Transverse colon (tissue), 4 donors: ENCODE data around the gene MTHFS. TPM values are rescaled to one million over a fixed set of nuclear protein-coding genes. Genes with fewer than 3 reads are reported as not detected.
A peak's percentile ranks its signal among the peaks of the same experiment; 100 is the strongest.

Source experiments
- DNase-seq: peaks from one replicate; pipeline ENCODE4 v3.0.0-alpha.2; 2019
- H3K27ac ChIP-seq, 4 donors: fragments of 200-600 bp; sonication (generic); 2 replicates each; pipeline ENCODE4 v1.5.1; 2016 to 2018; ENCODE audit warnings: inconsistent platforms in 4 of 4
- H3K27me3 ChIP-seq: fragments of 200-600 bp; sonication (generic); 2 replicates; pipeline ENCODE4 v1.5.1; 2017; ENCODE audit warnings: inconsistent platforms
- H3K36me3 ChIP-seq, 4 donors: fragments of 200-600 bp; sonication (generic); 2 replicates each; pipeline ENCODE4 v1.5.1; 2017 to 2019; ENCODE audit warnings: inconsistent platforms in 4 of 4
- H3K4me1 ChIP-seq, 4 donors: fragments of 200-600 bp; sonication (generic); 2 replicates each; pipeline ENCODE4 v1.5.1; 2017 to 2020; ENCODE audit warnings: inconsistent platforms in 4 of 4
- H3K4me3 ChIP-seq, 4 donors: fragments of 200-600 bp; sonication (generic); 1 replicate in 1 of 4; 2 replicates in 3 of 4; pipeline versions ENCODE4 v1.5.1 to v1.6.1; 2017 to 2019; ENCODE audit warnings: inconsistent platforms in 4 of 4
- H3K9me3 ChIP-seq, 2 donors: fragments of 200-600 bp; sonication (generic); 2 replicates each; pipeline ENCODE4 v1.5.1; 2017 to 2019; ENCODE audit warnings: inconsistent platforms in 2 of 2
- CTCF ChIP-seq, 5 experiments: fragments of 200-600 bp in 3 of 5; fragments of 450-650 bp in 2 of 5; sonication (generic) in 3 of 5; IDR thresholded peaks; 1 replicate in 2 of 5; 2 replicates in 3 of 5; pipeline ENCODE4 v1.5.1; 2016 to 2017; ENCODE audit warnings: antibody characterized with exemption in 5 of 5, inconsistent platforms in 3 of 5, mild to moderate bottlenecking in 2 of 5, moderate library complexity in 1 of 5
- EP300 ChIP-seq: sonication (generic); formaldehyde crosslinking; IDR thresholded peaks from one replicate; pipeline ENCODE4 v1.6.1; 2017; ENCODE audit warnings: antibody characterized with exemption, low read depth
- POLR2A ChIP-seq: fragments of 450-650 bp; IDR thresholded peaks from one replicate; pipeline ENCODE4 v1.6.1; 2016; ENCODE audit warnings: antibody characterized with exemption, mild to moderate bottlenecking, moderate library complexity
- POLR2AphosphoS5 ChIP-seq, 3 donors: sonication (generic); formaldehyde crosslinking; IDR thresholded peaks; one replicate each; pipeline ENCODE4 v1.6.1; 2016; ENCODE audit warnings: antibody characterized with exemption in 3 of 3
- WGBS, 2 donors: methylation state at CpG; one replicate each; pipeline ENCODE4 v1.1.5; 2018; ENCODE audit warnings: low coverage in 1 of 2; 5-methylcytosine and 5-hydroxymethylcytosine counted together
- in situ Hi-C, 4 donors: fragments of 200-750 bp; cut with MboI; loops; one replicate each; pipeline versions ENCODE4 v1.15.0 to v1.15.1; 2017; ENCODE audit warnings: low sequenced_read_pairs in 3 of 4, low pct_ligation_motif_present in 1 of 4, low pct_unique_long_range_greater_than_20kb in 1 of 4
- intact Hi-C: fragments of 100-400 bp; cut with DNase I; formaldehyde crosslinking; loops from one replicate; pipeline ENCODE4 v1.15.1; 2023; ENCODE audit warnings: low total_unique reads
- small RNA-seq, 4 donors: library from RNA; depleted of rRNA; stranded (forward); fragments of <200 nt; gene quantifications; one replicate each; pipeline ENCODE3, GENCODE V24; 2016
- total RNA-seq, 4 donors: library from RNA; depleted of rRNA; stranded (reverse); fragments of >200 nt; gene quantifications; one replicate each; pipeline ENCODE4 v1.1.0, GENCODE V29; 2016

The MTHFS gene
- total RNA-seq, 4 donors from 2014 or later = 22.1 to 28.7 (median 26.9) TPM; not detected in 1

GRCh38 chr15:79811406-79812405 is 85.1 kb downstream of the MTHFS start:
- no peak overlapping the region for H3K4me3 ChIP-seq
- in situ Hi-C loops (no loop called here), intact Hi-C loops (no loop called here)
- no peaks in the 10 kb centered on the region for H3K27me3 ChIP-seq
- H3K4me1 ChIP-seq = no peaks in the 10 kb centered on the region
- WGBS, 2 donors = 61 to 71% methylated on average over 9 to 15 of the region's 15 CpGs
- no peaks in the 10 kb centered on the region for H3K36me3 ChIP-seq
- H3K27ac ChIP-seq = no peak overlapping the region
- peak; percentile 14 for DNase-seq
- TF ChIP-seq CTCF (IDR thresholded peaks at IDR 0.05) (no peak), EP300 (no peak), POLR2A (no peak), POLR2AphosphoS5 (IDR thresholded peaks at IDR 0.05) (no peak)
- H3K9me3 ChIP-seq = no peaks in the 10 kb centered on the region

- Histone ChIP-seq H3K4me1 (no peaks in the 10 kb centered on the region), H3K27me3 (no peaks in the 10 kb centered on the region), H3K9me3 (no peaks in the 10 kb centered on the region), H3K36me3 (no peaks in the 10 kb centered on the region), H3K27ac (no peak overlapping the region), H3K4me3 (no peak overlapping the region)
- no peak for DNase-seq
- intact Hi-C loops = no loop called here
- no peak for TF ChIP-seq POLR2A
- TF ChIP-seq POLR2AphosphoS5 (IDR thresholded peaks at IDR 0.05) = no peak
- no peak for TF ChIP-seq EP300
- TF ChIP-seq CTCF (IDR thresholded peaks at IDR 0.05) = no peak
- WGBS, 2 donors = 90 to 93% methylated on average over 2 of the region's 2 CpGs
- in situ Hi-C loops = no loop called here
Observed at GRCh38 chr15:79804838-79805237, 92.0 kb downstream of the MTHFS start.

- H3K27me3 ChIP-seq = no peaks in the 10 kb centered on the region
- no peak overlapping the region for H3K4me3 ChIP-seq
- no peaks in the 10 kb centered on the region for H3K36me3 ChIP-seq
- in situ Hi-C loops = no loop called here
- 15 to 57% methylated on average over 1 to 2 of the region's 2 CpGs for WGBS, 2 donors
- no peak overlapping the region for H3K27ac ChIP-seq
- intact Hi-C loops = no loop called here
- no peaks in the 10 kb centered on the region for H3K9me3 ChIP-seq
- DNase-seq = no peak
- H3K4me1 ChIP-seq = no peaks in the 10 kb centered on the region
- TF ChIP-seq POLR2AphosphoS5 (IDR thresholded peaks at IDR 0.05) = no peak
- no peak for TF ChIP-seq EP300
- TF ChIP-seq CTCF (IDR thresholded peaks at IDR 0.05) = no peak
- TF ChIP-seq POLR2A = no peak
Observed at GRCh38 chr15:79798311-79798710, 98.5 kb downstream of the MTHFS start.

Small RNAs within 50 kb of the gene (small RNA-seq; reads per million reads assigned to genes)
- 0 to 0.18 (median 0) reads per million in 4 donors for gene RNU6-667P

Other genes starting within 250 kb of the MTHFS start
- gene BCL2A1, start 74.2 kb upstream of the MTHFS start, total RNA-seq = 1 to 10 TPM in 2 of 4 donors, not detected in 2; 3.0 to 4.0 TPM
- 100 to 1,000 TPM in 3 of 4 donors, 10 to 100 TPM in 1; 86.7 to 195 (median 117) TPM for gene ZFAND6, start 162.7 kb upstream of the MTHFS start, total RNA-seq